HG02798 (cell line): ENCODE measurements around the gene SERPINF2.
"Not testable (repeated sequence)": the region's sequence is repeated elsewhere in the genome, so short reads cannot be mapped to it uniquely, and the experiment has no call there.

Source experiments
- ATAC-seq: cut with Tn5 transposase; IDR thresholded peaks from one replicate; pipeline ENCODE4 v1.9.1; 2021; ENCODE audit warnings: mild to moderate bottlenecking; ENCODE audit not compliant: unreplicated experiment, poor library complexity

Gene SERPINF2

GRCh38 chr17:1783834-1784611 is 41.4 kb downstream of the SERPINF2 start:
- ATAC-seq, result no peak

- no peak for ATAC-seq
Observed at GRCh38 chr17:1785930-1786329, 43.3 kb downstream of the SERPINF2 start.

GRCh38 chr17:1786708-1787107 is 44.0 kb downstream of the SERPINF2 start:
- ATAC-seq, result no peak

GRCh38 chr17:1787301-1787902 is 44.7 kb downstream of the SERPINF2 start:
- ATAC-seq, result no peak

GRCh38 chr17:1789936-1790335 is 47.3 kb downstream of the SERPINF2 start:
- ATAC-seq, result no peak

- ATAC-seq, result no peak
Observed at GRCh38 chr17:1792495-1793446, 50.1 kb downstream of the SERPINF2 start.

- ATAC-seq, result no peak
Observed at GRCh38 chr17:1793447-1793806, 50.8 kb downstream of the SERPINF2 start.

- ATAC-seq, result no peak
Observed at GRCh38 chr17:1796800-1797199, 54.1 kb downstream of the SERPINF2 start.

GRCh38 chr17:1797323-1797722 is 54.7 kb downstream of the SERPINF2 start:
- no peak for ATAC-seq

- not testable (repeated sequence) for ATAC-seq
Observed at GRCh38 chr17:1797846-1798245, 55.2 kb downstream of the SERPINF2 start.

GRCh38 chr17:1800240-1800639 is 57.6 kb downstream of the SERPINF2 start:
- ATAC-seq, result no peak

GRCh38 chr17:1800712-1801111 is 58.0 kb downstream of the SERPINF2 start:
- ATAC-seq, result no peak

- ATAC-seq, result no peak
Observed at GRCh38 chr17:1802429-1802828, 59.8 kb downstream of the SERPINF2 start.

- ATAC-seq, result no peak
Observed at GRCh38 chr17:1803280-1803679, 60.6 kb downstream of the SERPINF2 start.
